D721Med (cell line): ENCODE measurements around the gene IWS1.

Experiments
- DNase-seq: peaks from one replicate; pipeline ENCODE4 v3.0.0; 2011; ENCODE audit warnings: low spot score; ENCODE audit not compliant: insufficient read length
- FAIRE-seq: peaks from 2 replicates; lab custom pipeline; 2011; peaks lifted over from hg19 to GRCh38; lab: Jason Lieb, UNC
- TF ChIP-seq, protein P1 (sequence below): IDR thresholded peaks from 2 replicates; pipeline ENCODE4 v1.5.1; 2012; ENCODE audit warnings: mild to moderate bottlenecking, control low read depth; ENCODE audit not compliant: insufficient read depth; ENCODE audit errors: missing control alignments

Gene IWS1

DNA sequence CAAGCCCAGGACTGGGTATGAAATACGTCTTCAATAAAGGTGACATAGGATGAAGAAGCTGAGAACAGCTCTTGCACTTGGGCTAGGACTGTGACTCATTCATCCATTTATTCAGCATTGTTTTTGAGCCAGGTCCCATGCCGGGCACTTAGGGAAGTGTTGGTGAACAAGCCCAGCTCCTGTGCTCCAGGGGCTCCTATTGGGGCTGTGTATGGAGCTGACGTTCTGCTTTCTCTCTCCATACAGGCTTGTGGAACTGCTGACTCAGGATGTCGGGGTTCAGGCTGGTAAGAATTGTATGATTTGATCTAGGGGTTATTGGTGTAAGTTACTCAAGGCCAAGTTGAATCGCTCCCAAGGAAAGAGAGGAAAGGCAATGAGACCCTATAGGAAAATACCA lies 33.2 kb upstream of the IWS1 start:
- FAIRE-seq (no peak), DNase-seq (no peak)
- TF ChIP-seq, protein P1, sequence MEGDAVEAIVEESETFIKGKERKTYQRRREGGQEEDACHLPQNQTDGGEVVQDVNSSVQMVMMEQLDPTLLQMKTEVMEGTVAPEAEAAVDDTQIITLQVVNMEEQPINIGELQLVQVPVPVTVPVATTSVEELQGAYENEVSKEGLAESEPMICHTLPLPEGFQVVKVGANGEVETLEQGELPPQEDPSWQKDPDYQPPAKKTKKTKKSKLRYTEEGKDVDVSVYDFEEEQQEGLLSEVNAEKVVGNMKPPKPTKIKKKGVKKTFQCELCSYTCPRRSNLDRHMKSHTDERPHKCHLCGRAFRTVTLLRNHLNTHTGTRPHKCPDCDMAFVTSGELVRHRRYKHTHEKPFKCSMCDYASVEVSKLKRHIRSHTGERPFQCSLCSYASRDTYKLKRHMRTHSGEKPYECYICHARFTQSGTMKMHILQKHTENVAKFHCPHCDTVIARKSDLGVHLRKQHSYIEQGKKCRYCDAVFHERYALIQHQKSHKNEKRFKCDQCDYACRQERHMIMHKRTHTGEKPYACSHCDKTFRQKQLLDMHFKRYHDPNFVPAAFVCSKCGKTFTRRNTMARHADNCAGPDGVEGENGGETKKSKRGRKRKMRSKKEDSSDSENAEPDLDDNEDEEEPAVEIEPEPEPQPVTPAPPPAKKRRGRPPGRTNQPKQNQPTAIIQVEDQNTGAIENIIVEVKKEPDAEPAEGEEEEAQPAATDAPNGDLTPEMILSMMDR: no peak

DNA sequence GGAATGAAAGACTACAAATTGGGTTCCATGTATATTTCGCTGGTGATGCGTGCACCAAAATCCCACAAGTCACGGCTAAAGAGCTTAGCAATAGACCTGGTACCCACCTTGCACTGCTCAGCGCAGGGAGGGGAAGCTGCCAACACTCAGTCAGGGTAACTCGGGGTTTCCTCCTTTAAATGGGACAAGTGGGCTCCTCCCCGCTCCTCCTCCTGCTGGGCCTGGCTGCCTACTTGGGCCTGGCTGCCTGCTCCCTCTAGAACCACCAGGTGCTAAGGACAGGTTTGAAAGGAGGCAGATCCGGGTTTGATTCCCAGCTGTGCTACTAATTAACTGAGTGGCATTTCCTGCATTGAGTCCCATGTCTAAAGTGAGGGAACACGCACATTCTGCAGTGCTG lies 32.6 kb upstream of the IWS1 start:
- no peak for FAIRE-seq
- no peak for DNase-seq
- TF ChIP-seq, protein P1: no peak

DNA sequence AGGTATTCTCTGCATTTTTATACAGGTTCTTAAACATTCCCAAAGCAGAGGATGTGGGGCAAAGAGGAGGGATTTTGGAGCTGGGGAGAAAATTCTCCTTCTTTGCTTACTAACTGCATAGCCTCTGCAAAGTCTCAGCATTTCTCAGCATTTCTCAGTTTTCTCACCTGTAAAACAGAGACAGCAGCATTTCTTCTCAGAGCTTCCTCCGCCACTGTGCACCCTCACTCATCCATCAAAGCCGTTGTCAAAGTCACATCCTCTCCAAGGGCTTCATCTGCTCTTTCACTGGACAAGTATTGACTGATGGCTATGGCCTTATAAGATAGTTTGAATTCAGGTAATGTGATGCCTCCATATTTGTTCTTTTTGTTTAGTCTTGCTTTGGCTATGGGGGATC lies 26.6 kb upstream of the IWS1 start:
- no peak for FAIRE-seq
- DNase-seq: no peak
- TF ChIP-seq, protein P1: no peak

DNA sequence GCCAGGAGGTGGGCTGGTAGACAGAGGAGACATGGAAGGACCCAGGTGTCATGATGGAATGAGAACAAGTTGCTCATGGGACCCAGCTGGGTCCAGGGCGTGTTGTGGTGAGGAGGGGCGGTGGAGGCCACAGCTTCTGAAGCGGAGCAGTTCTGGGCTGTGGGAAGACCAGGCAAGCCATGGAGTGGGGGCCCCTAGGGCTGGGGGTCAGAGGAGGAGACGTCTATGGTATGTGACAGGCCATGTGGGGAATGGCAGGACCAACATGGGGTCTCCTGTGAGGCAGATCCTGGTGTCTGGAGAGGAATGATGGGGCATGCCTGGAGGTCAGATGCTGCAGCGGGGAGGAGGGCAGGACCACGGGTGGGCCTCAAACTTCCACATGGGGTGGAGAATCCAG lies 26.0 kb upstream of the IWS1 start:
- FAIRE-seq (no peak), DNase-seq (no peak)
- TF ChIP-seq, protein P1: no peak

DNA sequence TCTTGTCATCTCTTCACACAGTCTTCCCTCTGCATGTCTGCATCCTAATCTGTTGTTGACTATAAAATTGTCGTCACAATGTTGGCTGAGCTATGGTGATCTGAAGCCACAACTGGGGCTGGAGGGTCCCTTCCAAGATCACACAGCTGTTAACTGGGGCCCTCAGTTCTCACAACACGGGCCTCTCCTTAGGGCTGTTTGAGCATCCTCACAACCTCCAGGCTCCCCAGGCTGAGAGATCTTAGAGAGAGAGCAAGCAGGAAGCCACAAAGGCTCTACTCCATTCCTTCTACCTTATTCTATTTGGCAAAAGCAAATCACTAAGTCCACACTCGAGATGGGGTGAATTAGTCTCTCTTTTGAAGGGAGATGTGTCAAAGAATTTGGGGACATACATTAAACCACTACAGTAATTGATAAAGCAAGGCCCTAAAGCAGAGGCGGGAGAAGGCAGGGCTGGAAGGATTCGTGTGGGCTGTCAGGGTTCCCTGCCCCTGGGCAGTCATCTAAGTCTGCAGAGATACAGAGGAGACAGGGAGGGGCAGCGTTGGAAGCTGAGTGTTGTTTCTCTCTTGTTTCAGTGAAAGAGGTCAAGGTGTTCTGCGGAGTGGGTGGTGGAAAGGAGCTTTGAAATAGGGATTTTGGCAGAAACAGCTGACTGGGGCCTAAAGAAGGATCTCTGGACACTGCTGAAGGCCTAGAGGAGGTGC lies 25.1 kb upstream of the IWS1 start:
- no peak for DNase-seq
- TF ChIP-seq, protein P1: no peak
- no peak for FAIRE-seq

DNA sequence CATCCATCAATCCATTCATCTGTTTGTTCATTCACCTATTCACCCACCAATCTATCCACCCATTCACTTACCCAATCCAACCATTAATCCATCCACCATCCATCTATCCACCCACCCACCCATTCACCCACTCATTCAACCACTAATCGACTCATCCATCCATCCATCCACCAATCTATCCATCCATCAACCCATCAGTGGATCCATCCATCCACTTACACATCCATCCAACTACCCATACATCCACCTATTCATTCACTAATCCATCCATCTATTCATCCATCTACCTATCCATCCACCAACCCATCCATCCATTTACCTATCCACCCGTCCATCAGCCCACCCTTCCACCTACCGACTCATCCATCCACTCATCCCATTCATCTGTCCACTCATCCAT lies 20.5 kb upstream of the IWS1 start:
- FAIRE-seq (no peak), DNase-seq (no peak)
- TF ChIP-seq, protein P1: no peak

DNA sequence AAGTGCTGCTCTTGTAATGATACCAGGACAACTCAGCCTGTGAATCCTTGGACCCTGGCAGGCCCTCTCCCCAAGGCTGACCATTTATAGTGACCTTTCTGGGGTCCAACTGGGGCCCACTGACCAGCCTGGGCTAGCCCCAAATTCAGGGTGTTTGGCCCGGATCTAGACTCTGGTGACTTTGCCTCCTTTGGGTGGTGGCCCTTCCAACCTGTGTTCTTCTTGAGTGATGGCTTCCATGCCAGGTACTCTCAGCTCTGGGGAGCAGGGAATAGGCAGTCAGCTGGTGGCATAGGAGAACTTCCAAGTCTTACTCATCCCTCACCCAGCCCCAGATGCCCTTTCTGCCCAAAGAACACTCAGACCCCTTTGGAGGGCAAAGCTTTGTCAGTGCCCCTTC lies 19.5 kb upstream of the IWS1 start:
- no peak for DNase-seq
- TF ChIP-seq, protein P1: no peak
- no peak for FAIRE-seq
